22Rv1 (cell line): Measurements from ENCODE around the gene FOXP1.

Source experiments
- H3K27ac ChIP-seq: fragments of 450-650 bp; 2 replicates; pipeline ENCODE4 v1.5.1; 2017
- CTCF ChIP-seq: fragments of 450-650 bp; IDR thresholded peaks from 2 replicates; pipeline ENCODE4 v1.5.1; 2017; ENCODE audit warnings: mild to moderate bottlenecking
- ZFX ChIP-seq: fragments of 450-650 bp; IDR thresholded peaks from 2 replicates; pipeline ENCODE4 v1.6.1; 2017; ENCODE audit warnings: antibody characterized with exemption, borderline replicate concordance

FOXP1 gene

DNA sequence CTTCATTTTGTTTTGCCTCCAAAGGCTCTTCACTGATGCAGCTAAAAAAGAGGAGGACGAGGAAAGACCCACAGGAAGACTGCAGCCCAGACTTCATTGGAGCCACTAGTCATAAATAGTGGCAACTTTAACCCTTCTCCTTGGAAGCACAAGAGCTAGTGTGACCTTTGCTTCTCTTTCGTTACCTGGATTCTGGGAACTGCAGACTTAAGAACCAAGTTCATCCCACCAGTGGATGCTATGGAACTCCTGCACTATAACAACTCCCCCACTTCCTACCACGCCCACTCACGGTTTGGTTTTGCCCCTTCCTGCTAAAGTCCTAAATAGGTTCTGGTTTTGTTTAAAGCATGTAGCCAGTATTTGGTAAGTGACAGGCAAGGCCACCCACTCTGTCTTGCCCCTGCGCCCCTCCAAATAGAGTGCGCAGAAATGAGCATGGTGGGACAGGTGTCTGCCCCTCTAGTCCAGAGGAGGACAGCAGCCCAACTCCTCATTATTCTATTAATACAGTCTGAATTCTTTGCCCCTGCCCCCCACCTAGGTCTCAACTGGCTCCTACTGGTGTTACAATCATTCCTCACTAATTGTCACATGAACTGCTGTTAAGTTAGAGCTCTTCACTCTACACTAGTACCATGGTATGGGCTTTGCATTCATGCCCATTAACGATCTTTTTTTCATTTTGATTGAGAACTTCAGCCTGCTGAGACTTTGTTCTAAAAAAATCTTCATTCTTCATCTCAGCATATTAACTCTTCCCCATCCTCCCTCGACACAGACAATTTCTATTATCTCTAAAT, 504.6 kb downstream of the FOXP1 start:
- no peak overlapping the region for H3K27ac ChIP-seq
- no peak for TF ChIP-seq ZFX
- TF ChIP-seq CTCF, result no peak

DNA sequence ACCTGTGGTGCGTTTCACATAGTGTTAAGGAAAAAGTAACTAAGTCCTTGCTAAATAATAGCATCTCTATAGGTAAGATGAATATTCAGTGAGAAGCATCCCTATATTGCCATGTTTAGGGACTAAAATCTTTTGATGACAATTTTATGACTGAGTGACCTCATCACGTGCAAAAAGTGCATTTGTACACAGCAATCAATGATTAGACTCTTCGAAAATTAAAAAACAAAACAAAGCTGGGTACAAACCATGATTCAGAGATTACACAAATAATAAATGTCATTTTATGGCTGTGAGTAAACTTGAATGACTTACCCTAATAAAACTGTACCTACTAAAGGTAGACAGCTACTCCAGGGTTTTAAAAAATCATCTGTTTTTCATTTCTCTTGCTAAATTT, 505.3 kb downstream of the FOXP1 start:
- no peak overlapping the region for H3K27ac ChIP-seq
- no peak for TF ChIP-seq ZFX
- no peak for TF ChIP-seq CTCF

DNA sequence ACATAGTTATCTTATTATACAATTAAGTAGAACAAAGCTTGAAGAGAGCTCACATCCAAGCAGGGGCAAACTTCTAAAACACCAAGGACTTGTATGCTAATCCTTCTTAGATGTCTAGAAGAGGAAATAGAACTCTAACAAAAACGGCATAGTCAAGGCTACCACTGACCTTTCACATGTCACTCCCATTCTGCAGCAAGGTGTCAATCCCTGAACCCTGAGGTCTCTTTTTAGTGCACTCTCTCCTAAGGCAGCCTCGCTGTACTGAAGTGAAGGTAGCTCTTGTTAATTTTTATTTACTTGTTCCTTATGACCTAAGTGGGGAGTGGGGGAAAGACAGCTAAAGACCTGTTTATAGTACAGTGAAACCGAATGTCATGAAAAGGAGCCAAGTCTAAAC, 506.5 kb downstream of the FOXP1 start:
- H3K27ac ChIP-seq, result no peak overlapping the region
- no peak for TF ChIP-seq CTCF
- TF ChIP-seq ZFX, result no peak

- TF ChIP-seq CTCF, result no peak
- TF ChIP-seq ZFX, result no peak
Measured at GRCh38 chr3:71076361-71077002, 507.0 kb downstream of the FOXP1 start.

DNA sequence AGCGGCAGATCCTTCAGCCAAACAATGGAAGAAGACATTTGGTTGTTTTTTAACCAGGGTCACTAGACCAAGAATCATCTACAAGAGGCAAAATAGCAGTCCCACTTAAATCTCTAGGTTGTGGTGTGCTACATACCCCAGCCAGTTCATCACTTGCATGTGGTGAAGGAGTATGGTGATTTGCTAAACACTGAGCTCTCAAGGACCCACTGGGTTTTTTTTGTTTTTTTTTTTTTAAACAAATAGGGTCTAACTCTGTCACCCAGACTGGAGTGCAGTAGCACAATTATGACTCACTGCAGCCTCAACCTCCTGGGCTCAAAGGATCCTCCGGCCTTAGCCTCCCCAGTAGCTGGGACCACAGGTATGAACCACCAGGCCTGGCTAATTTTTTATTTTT, 508.0 kb downstream of the FOXP1 start:
- no peak for TF ChIP-seq CTCF
- no peak for TF ChIP-seq ZFX
- H3K27ac ChIP-seq, result no peak overlapping the region

More at GRCh38 chr3:71076361-71077002, 507.0 kb downstream of the FOXP1 start:
- no peak overlapping the region for H3K27ac ChIP-seq

DNA sequence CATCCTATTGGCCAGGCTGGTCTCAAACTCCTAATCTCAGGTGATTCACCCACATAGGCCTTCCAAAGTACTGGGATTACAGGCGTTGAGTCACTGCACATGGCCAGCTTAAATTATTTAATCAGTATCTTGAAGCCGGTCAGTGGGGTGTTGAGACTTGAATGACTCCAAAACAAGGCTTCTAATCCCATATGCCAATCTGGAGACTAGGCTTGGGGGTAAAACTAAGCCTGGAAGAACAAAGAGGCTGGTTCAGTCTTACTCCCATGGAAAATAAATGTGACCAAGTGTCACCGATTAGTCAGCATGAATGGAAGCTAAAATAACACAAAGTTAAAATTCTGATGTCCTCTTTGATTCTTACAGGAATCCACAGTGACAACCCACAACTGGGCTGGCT, 509.1 kb downstream of the FOXP1 start:
- TF ChIP-seq CTCF (no peak), ZFX (no peak)
- H3K27ac ChIP-seq, result no peak overlapping the region

GRCh38 chr3:71072986-71073385, 510.5 kb downstream of the FOXP1 start:
- H3K27ac ChIP-seq, result no peak overlapping the region
- TF ChIP-seq ZFX (no peak), CTCF (no peak)
